Inflammatory macrophage treated with lipopolysaccharide for 1 hour (primary cell): Measurements from ENCODE around the gene VSIR.

ENCODE experiments used
- DNase-seq, 2 donors: peaks; one replicate each; pipeline ENCODE4 v3.0.0-alpha.2; 2020 to 2022

VSIR gene

GRCh38 chr10:71727105-71727737 lies 46.1 kb downstream of the VSIR start:
- peak in 1 of 2 donors; percentile 69 for DNase-seq

GRCh38 chr10:71726580-71727104 lies 46.7 kb downstream of the VSIR start:
- no peak for DNase-seq

GRCh38 chr10:71725998-71726579 lies 47.2 kb downstream of the VSIR start:
- peak; percentile 53 to 56 for DNase-seq

GRCh38 chr10:71725249-71725648 lies 48.1 kb downstream of the VSIR start:
- DNase-seq: no peak

- no peak for DNase-seq
These were observed 48.8 kb downstream of the VSIR start for GRCh38 chr10:71724539-71724938.

GRCh38 chr10:71723311-71723710 lies 50.0 kb downstream of the VSIR start:
- no peak for DNase-seq

- DNase-seq: no peak
These were observed 50.5 kb downstream of the VSIR start for GRCh38 chr10:71722849-71723248.

- no peak for DNase-seq
These were observed 52.0 kb downstream of the VSIR start for GRCh38 chr10:71721313-71721712.

- DNase-seq: no peak
These were observed 53.0 kb downstream of the VSIR start for GRCh38 chr10:71720288-71720687.

GRCh38 chr10:71719464-71720201 lies 53.7 kb downstream of the VSIR start, which contains the start of gene C10orf105:
TSS of gene C10orf105 (minus strand) at chr10:71719778. CDS start at chr10:71716337, 3,441 bp downstream.
- no peak for DNase-seq

GRCh38 chr10:71719042-71719441 lies 54.3 kb downstream of the VSIR start:
- DNase-seq: no peak

GRCh38 chr10:71718165-71718698 lies 55.1 kb downstream of the VSIR start:
- no peak for DNase-seq

- DNase-seq: no peak
These were observed 55.8 kb downstream of the VSIR start for GRCh38 chr10:71717551-71717951.

- no peak for DNase-seq
These were observed 56.3 kb downstream of the VSIR start for GRCh38 chr10:71717056-71717455.

GRCh38 chr10:71716426-71716825 lies 56.9 kb downstream of the VSIR start:
- no peak for DNase-seq

GRCh38 chr10:71715860-71716259 lies 57.5 kb downstream of the VSIR start:
- DNase-seq: no peak

GRCh38 chr10:71715026-71715425 lies 58.3 kb downstream of the VSIR start:
- no peak for DNase-seq

- no peak for DNase-seq
These were observed 58.7 kb downstream of the VSIR start for GRCh38 chr10:71714592-71714991.

- no peak for DNase-seq
These were observed 59.3 kb downstream of the VSIR start for GRCh38 chr10:71714031-71714410.

- peak; percentile 87 to 90 for DNase-seq
These were observed 59.9 kb downstream of the VSIR start for GRCh38 chr10:71713135-71714030.

- no peak for DNase-seq
These were observed 60.7 kb downstream of the VSIR start for GRCh38 chr10:71712572-71713134.

GRCh38 chr10:71712170-71712569 lies 61.1 kb downstream of the VSIR start:
- DNase-seq: no peak
